SU-DHL-6 (cell line): ENCODE data around the gene DSCAML1.

Experiments used
- H2AFZ ChIP-seq: fragments of 200-600 bp; sonication (generic); 2 replicates; pipeline ENCODE4 v1.6.1; 2014; ENCODE audit warnings: low read depth, mild to moderate bottlenecking, moderate library complexity, mixed read lengths, antibody characterized with exemption, low read length; ENCODE audit not compliant: severe bottlenecking
- H3F3A ChIP-seq: fragments of 200-600 bp; shearing (Covaris generic); 2 replicates; pipeline ENCODE4 v1.6.0; 2016; ENCODE audit warnings: antibody characterized with exemption, mild to moderate bottlenecking; ENCODE audit not compliant: insufficient read depth
- H3K27ac ChIP-seq: fragments of 200-600 bp; sonication (generic); 2 replicates; pipeline ENCODE4 v1.5.1; 2016; ENCODE audit warnings: low read depth, mild to moderate bottlenecking, low read length, moderate library complexity, mixed read lengths
- H3K27me3 ChIP-seq: fragments of 200-600 bp; sonication (generic), shearing (Covaris generic); 2 replicates; pipeline ENCODE4 v1.6.0; 2014; ENCODE audit warnings: mild to moderate bottlenecking, low read length
- H3K36me3 ChIP-seq: fragments of 200-600 bp; sonication (generic); 2 replicates; pipeline ENCODE4 v1.6.1; 2014; ENCODE audit warnings: mild to moderate bottlenecking, low read length, mixed read lengths
- H3K4me2 ChIP-seq: fragments of 300-600, 200-600 bp; shearing (Covaris generic), sonication (generic); 2 replicates; pipeline ENCODE4 v1.6.0; 2014; ENCODE audit warnings: low read length, low read depth, mild to moderate bottlenecking; ENCODE audit not compliant: poor library complexity, severe bottlenecking
- H3K4me3 ChIP-seq: fragments of 200-600 bp; sonication (generic); 2 replicates; pipeline ENCODE4 v1.5.1; 2014; ENCODE audit warnings: antibody characterized with exemption, low read length, mild to moderate bottlenecking, mixed read lengths; ENCODE audit not compliant: insufficient read depth, poor library complexity, severe bottlenecking
- H3K79me2 ChIP-seq: fragments of 200-600 bp; sonication (generic); 2 replicates; pipeline ENCODE4 v1.6.1; 2014; ENCODE audit warnings: mild to moderate bottlenecking, low read length, moderate library complexity; ENCODE audit not compliant: insufficient read depth
- H3K9ac ChIP-seq: fragments of 200-600 bp; sonication (generic); 2 replicates; pipeline ENCODE4 v1.7.0; 2014; ENCODE audit warnings: mild to moderate bottlenecking, low read length
- H3K9me2 ChIP-seq: fragments of 200-600 bp; sonication (generic); replicated peaks from 2 replicates; pipeline ENCODE4 v1.6.1; 2014; ENCODE audit warnings: low read length; ENCODE audit not compliant: insufficient read depth
- H3K9me3 ChIP-seq: fragments of 200-600 bp; sonication (generic); 2 replicates; pipeline ENCODE4 v1.6.1; 2014; ENCODE audit warnings: low read length, mixed read lengths; ENCODE audit not compliant: insufficient read depth
- H4K20me1 ChIP-seq: fragments of 200-600 bp; sonication (generic); 2 replicates; pipeline ENCODE4 v1.6.1; 2014; ENCODE audit warnings: low read depth, mild to moderate bottlenecking, antibody characterized with exemption, low read length, moderate library complexity, mixed read lengths
- CTCF ChIP-seq: fragments of 200-600 bp; sonication (generic); IDR thresholded peaks from one replicate; pipeline ENCODE4 v1.5.1; 2017; ENCODE audit warnings: antibody characterized with exemption, mild to moderate bottlenecking, low read length, moderate library complexity; ENCODE audit not compliant: insufficient read depth, poor library complexity, severe bottlenecking
- EZH2phosphoT487 ChIP-seq: fragments of 200-600 bp; sonication (generic), shearing (Covaris generic); conservative IDR thresholded peaks from 2 replicates; pipeline ENCODE4 v1.6.1; 2018; ENCODE audit warnings: mild to moderate bottlenecking, antibody characterized with exemption, low read length, moderate library complexity, mixed read lengths

Gene DSCAML1

GRCh38 chr11:117439256-117439655 lies 357.8 kb downstream of the DSCAML1 start:
- Histone ChIP-seq H3K79me2 (no peaks in the 10 kb centered on the region), H3K9me2 (no peaks in the 10 kb centered on the region), H4K20me1 (no peaks in the 10 kb centered on the region), H3K9me3 (no peaks in the 10 kb centered on the region), H3K4me3 (no peak overlapping the region), H3F3A (no peaks in the 10 kb centered on the region), H3K27ac (no peak overlapping the region), H3K4me2 (no peak overlapping the region), H2AFZ (no peak overlapping the region), H3K27me3 (no peaks in the 10 kb centered on the region), H3K36me3 (no peaks in the 10 kb centered on the region), H3K9ac (no peak overlapping the region)
- TF ChIP-seq CTCF (no peak), EZH2phosphoT487 (no peak)

- TF ChIP-seq CTCF: no peak
- TF ChIP-seq EZH2phosphoT487: no peak
Measured at GRCh38 chr11:117438371-117439000, 358.5 kb downstream of the DSCAML1 start.

GRCh38 chr11:117437791-117438130 lies 359.3 kb downstream of the DSCAML1 start:
- no peaks in the 10 kb centered on the region for H3K36me3 ChIP-seq
- TF ChIP-seq EZH2phosphoT487 (no peak), CTCF (no peak)
- H4K20me1 ChIP-seq: no peaks in the 10 kb centered on the region
- no peak overlapping the region for H3K4me3 ChIP-seq
- H3K9ac ChIP-seq: no peak overlapping the region
- no peaks in the 10 kb centered on the region for H3F3A ChIP-seq
- H3K9me3 ChIP-seq: no peaks in the 10 kb centered on the region
- H3K79me2 ChIP-seq: no peaks in the 10 kb centered on the region
- H3K4me2 ChIP-seq: no peak overlapping the region
- no peak overlapping the region for H2AFZ ChIP-seq
- H3K27me3 ChIP-seq: no peaks in the 10 kb centered on the region
- no peak overlapping the region for H3K27ac ChIP-seq
- no peaks in the 10 kb centered on the region for H3K9me2 ChIP-seq

More at GRCh38 chr11:117438371-117439000, 358.5 kb downstream of the DSCAML1 start:
- no peaks in the 10 kb centered on the region for H4K20me1 ChIP-seq
- H3K36me3 ChIP-seq: no peaks in the 10 kb centered on the region
- H3K27ac ChIP-seq: no peak overlapping the region
- no peaks in the 10 kb centered on the region for H3K9me3 ChIP-seq
- no peak overlapping the region for H3K9ac ChIP-seq
- no peaks in the 10 kb centered on the region for H3K27me3 ChIP-seq
- no peak overlapping the region for H3K4me3 ChIP-seq
- no peaks in the 10 kb centered on the region for H3K79me2 ChIP-seq
- H3F3A ChIP-seq: no peaks in the 10 kb centered on the region
- H3K9me2 ChIP-seq: no peaks in the 10 kb centered on the region
- H2AFZ ChIP-seq: no peak overlapping the region
- H3K4me2 ChIP-seq: no peak overlapping the region
